Tibial nerve (tissue), 4 donors: ENCODE measurements around the gene SLC4A8. TPM values are rescaled to one million over a fixed set of nuclear protein-coding genes. Genes with fewer than 3 reads are reported as not detected.

Experiments used
- DNase-seq, 2 donors: peaks; one replicate each; pipeline ENCODE4 v3.0.0-alpha.2; 2019; ENCODE audit warnings: low spot score in 2 of 2
- H3K27ac ChIP-seq, 4 donors: fragments of 200-600 bp; sonication (generic) in 3 of 4; one replicate each; pipeline ENCODE4 v1.5.1; 2017 to 2019; ENCODE audit warnings: mild to moderate bottlenecking in 1 of 4
- H3K27me3 ChIP-seq, 2 donors: fragments of 200-600 bp; sonication (generic) in 1 of 2; one replicate each; pipeline versions ENCODE4 v1.5.1 to v1.6.0; 2017 to 2019
- H3K36me3 ChIP-seq, 3 donors: fragments of 200-600 bp; sonication (generic); one replicate each; pipeline ENCODE4 v1.5.1; 2018 to 2019
- H3K4me1 ChIP-seq, 4 donors: fragments of 200-600 bp; sonication (generic) in 3 of 4; one replicate each; pipeline ENCODE4 v1.5.1; 2017 to 2019
- H3K4me3 ChIP-seq, 4 donors: fragments of 200-600 bp; sonication (generic) in 3 of 4; one replicate each; pipeline ENCODE4 v1.5.1; 2017 to 2019; ENCODE audit warnings: mild to moderate bottlenecking in 1 of 4, moderate library complexity in 1 of 4
- H3K9me3 ChIP-seq, 4 donors: fragments of 200-600 bp; sonication (generic) in 3 of 4; one replicate each; pipeline ENCODE4 v1.5.1; 2017 to 2019
- CTCF ChIP-seq, 5 experiments: fragments of 200-600 bp in 3 of 5; fragments of 450-650 bp in 2 of 5; sonication (generic) in 3 of 5; IDR thresholded peaks; one replicate each; pipeline ENCODE4 v1.5.1; 2016 to 2019; ENCODE audit warnings: antibody characterized with exemption in 5 of 5, mild to moderate bottlenecking in 3 of 5, moderate library complexity in 2 of 5
- EP300 ChIP-seq, 2 donors: sonication (generic); formaldehyde crosslinking; IDR thresholded peaks; one replicate each; pipeline ENCODE4 v1.6.1; 2017; ENCODE audit warnings: antibody characterized with exemption in 2 of 2, mild to moderate bottlenecking in 1 of 2
- POLR2A ChIP-seq, 2 donors: fragments of 450-650 bp; IDR thresholded peaks; one replicate each; pipeline ENCODE4 v1.6.1; 2017; ENCODE audit warnings: antibody characterized with exemption in 2 of 2, mild to moderate bottlenecking in 2 of 2, moderate library complexity in 2 of 2
- WGBS, 2 donors: methylation state at CpG; one replicate each; pipeline ENCODE4 v1.1.5; 2018; 5-methylcytosine and 5-hydroxymethylcytosine counted together
- total RNA-seq, 4 donors: library from RNA; depleted of rRNA; stranded (reverse); fragments of >200 nt; gene quantifications; one replicate each; pipeline ENCODE4 v1.1.0, GENCODE V29; 2016

Gene SLC4A8
- total RNA-seq, 4 donors from 2014 or later = 0.59 to 5.7 (median 1.5) TPM

- H3K27ac ChIP-seq = no peak overlapping the region
- no peaks in the 10 kb centered on the region for H3K27me3 ChIP-seq
- TF ChIP-seq POLR2A (IDR thresholded peaks at IDR 0.05) = no peak
- TF ChIP-seq CTCF (IDR thresholded peaks at IDR 0.05) = no peak
- no peak for TF ChIP-seq EP300 (IDR thresholded peaks at IDR 0.05)
- H3K9me3 ChIP-seq = no peaks in the 10 kb centered on the region
- WGBS, 2 donors = 84 to 86% methylated on average over 5 of the region's 5 CpGs
- no peaks in the 10 kb centered on the region for H3K4me1 ChIP-seq
- H3K4me3 ChIP-seq = no peak overlapping the region
- no peaks in the 10 kb centered on the region for H3K36me3 ChIP-seq
- no peak for DNase-seq
These were observed 17.8 kb upstream of the SLC4A8 start for GRCh38 chr12:51406859-51407258.

GRCh38 chr12:51407604-51408003 is 17.0 kb upstream of the SLC4A8 start:
- no peak for DNase-seq
- Histone ChIP-seq H3K27me3 (no peaks in the 10 kb centered on the region), H3K9me3 (no peaks in the 10 kb centered on the region), H3K27ac (no peak overlapping the region), H3K4me1 (no peaks in the 10 kb centered on the region), H3K36me3 (no peaks in the 10 kb centered on the region), H3K4me3 (no peak overlapping the region)
- WGBS, 2 donors = 60 to 65% methylated on average over 4 of the region's 4 CpGs
- TF ChIP-seq CTCF (IDR thresholded peaks at IDR 0.05) (no peak), EP300 (IDR thresholded peaks at IDR 0.05) (no peak)

- Histone ChIP-seq H3K4me3 (no peak overlapping the region), H3K9me3 (no peaks in the 10 kb centered on the region), H3K27ac (no peak overlapping the region), H3K4me1 (no peaks in the 10 kb centered on the region), H3K36me3 (no peaks in the 10 kb centered on the region), H3K27me3 (no peaks in the 10 kb centered on the region)
- DNase-seq = no peak
- TF ChIP-seq EP300 (IDR thresholded peaks at IDR 0.05) = no peak
- no peak for TF ChIP-seq POLR2A (IDR thresholded peaks at IDR 0.05)
- TF ChIP-seq CTCF (IDR thresholded peaks at IDR 0.05) = no peak
- 74 to 75% methylated on average over 8 of the region's 8 CpGs for WGBS, 2 donors
These were observed 14.8 kb upstream of the SLC4A8 start for GRCh38 chr12:51409846-51410245.

GRCh38 chr12:51413149-51413548 is 11.5 kb upstream of the SLC4A8 start:
- Histone ChIP-seq H3K27me3 (no peaks in the 10 kb centered on the region), H3K4me3 (no peak overlapping the region), H3K9me3 (no peaks in the 10 kb centered on the region), H3K36me3 (no peaks in the 10 kb centered on the region), H3K4me1 (no peaks in the 10 kb centered on the region), H3K27ac (no peak overlapping the region)
- TF ChIP-seq POLR2A (IDR thresholded peaks at IDR 0.05) = no peak
- no peak for TF ChIP-seq EP300 (IDR thresholded peaks at IDR 0.05)
- no peak for TF ChIP-seq CTCF (IDR thresholded peaks at IDR 0.05)
- no peak for DNase-seq

GRCh38 chr12:51413791-51414190 is 10.8 kb upstream of the SLC4A8 start:
- Histone ChIP-seq H3K27ac (no peak overlapping the region), H3K4me1 (no peaks in the 10 kb centered on the region), H3K36me3 (no peaks in the 10 kb centered on the region), H3K4me3 (no peak overlapping the region), H3K9me3 (no peaks in the 10 kb centered on the region), H3K27me3 (no peaks in the 10 kb centered on the region)
- no peak for DNase-seq
- TF ChIP-seq POLR2A (IDR thresholded peaks at IDR 0.05) (no peak), EP300 (IDR thresholded peaks at IDR 0.05) (no peak), CTCF (IDR thresholded peaks at IDR 0.05) (no peak)
- WGBS, 2 donors = 79 to 88% methylated on average over 3 of the region's 3 CpGs
